Tongue (tissue), 2 donors: ENCODE measurements around the gene SCFD1. TPM values are rescaled to one million over a fixed set of nuclear protein-coding genes. Genes with fewer than 3 reads are reported as not detected.
"Not testable (repeated sequence)": the region's sequence is repeated elsewhere in the genome, so short reads cannot be mapped to it uniquely, and the experiment has no call there.

Experiments
- DNase-seq: peaks from one replicate; pipeline ENCODE4 v3.0.0-alpha.2; 2015
- total RNA-seq: library from RNA; depleted of rRNA; stranded (reverse); fragments of >200 nt; gene quantifications from one replicate; pipeline ENCODE4 v1.2.3, GENCODE V29; 2014

SCFD1 gene, protein sequence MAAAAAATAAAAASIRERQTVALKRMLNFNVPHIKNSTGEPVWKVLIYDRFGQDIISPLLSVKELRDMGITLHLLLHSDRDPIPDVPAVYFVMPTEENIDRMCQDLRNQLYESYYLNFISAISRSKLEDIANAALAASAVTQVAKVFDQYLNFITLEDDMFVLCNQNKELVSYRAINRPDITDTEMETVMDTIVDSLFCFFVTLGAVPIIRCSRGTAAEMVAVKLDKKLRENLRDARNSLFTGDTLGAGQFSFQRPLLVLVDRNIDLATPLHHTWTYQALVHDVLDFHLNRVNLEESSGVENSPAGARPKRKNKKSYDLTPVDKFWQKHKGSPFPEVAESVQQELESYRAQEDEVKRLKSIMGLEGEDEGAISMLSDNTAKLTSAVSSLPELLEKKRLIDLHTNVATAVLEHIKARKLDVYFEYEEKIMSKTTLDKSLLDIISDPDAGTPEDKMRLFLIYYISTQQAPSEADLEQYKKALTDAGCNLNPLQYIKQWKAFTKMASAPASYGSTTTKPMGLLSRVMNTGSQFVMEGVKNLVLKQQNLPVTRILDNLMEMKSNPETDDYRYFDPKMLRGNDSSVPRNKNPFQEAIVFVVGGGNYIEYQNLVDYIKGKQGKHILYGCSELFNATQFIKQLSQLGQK
- 129 TPM for total RNA-seq

DNA sequence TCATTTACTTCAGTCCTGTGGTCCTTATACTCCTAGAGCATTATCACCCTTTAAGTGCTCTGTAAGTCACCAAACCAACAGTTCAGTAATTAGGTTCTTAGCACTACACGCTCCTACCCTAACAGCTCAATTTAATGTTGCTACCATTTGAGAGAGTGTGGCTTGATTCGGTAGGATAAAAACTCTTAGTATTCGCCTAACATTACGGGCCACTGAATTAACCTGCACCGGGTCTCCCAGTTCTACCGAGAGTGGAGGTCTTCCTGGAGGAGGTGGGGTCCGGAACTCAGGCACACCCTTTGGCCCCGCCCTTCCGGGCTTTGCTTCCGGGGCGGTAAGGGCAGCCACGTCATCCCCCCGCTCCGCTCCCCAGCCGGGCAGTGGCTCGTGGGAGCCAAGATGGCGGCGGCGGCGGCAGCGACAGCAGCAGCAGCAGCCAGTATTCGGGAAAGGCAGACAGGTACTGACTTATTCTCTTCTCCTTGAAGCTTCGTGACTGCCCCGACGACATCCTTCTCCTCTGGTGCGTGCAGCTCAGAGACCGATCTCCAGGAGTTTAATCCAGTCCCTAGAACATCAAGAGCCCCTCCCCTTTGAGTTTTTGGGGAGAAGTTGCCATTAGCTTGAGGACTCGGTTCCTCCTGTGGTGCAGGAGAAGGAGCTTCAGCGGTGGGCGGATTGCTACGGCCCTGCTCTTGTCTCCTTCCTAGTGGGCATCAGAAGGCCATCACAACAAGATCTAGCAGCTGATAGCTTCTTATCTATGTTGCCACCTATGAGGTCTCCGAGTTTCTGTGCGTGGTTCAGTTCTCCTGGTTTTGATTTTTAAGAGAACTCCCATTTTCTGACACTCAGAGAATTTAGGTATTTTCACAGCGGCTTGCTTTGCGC is at the start of gene SCFD1:
TSS of gene SCFD1 (plus strand) at position 380 of the 891 bp plus-strand sequence. CDS start at position 400, 20 bp downstream.
- DNase-seq: peak; percentile 98

DNA sequence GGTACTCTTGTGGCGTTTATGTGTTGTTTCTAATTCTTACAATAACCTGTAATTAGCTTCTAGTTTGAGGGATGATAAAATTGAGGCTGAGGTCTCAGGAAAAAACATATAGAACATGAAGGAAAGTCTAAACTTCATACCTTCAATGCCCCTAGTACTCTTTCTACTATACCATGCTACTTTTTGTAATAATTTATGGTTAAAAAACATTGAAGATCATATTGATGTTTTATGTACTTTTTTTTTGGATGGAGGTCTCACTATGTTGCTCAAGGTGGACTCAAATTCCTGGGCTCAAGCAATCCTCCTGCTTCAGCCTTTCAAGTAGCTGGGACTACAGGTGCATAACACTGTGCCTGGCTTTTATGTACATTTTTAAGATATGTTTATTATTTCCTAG is 49.3 kb upstream of the SCFD1 start:
- no peak for DNase-seq

DNA sequence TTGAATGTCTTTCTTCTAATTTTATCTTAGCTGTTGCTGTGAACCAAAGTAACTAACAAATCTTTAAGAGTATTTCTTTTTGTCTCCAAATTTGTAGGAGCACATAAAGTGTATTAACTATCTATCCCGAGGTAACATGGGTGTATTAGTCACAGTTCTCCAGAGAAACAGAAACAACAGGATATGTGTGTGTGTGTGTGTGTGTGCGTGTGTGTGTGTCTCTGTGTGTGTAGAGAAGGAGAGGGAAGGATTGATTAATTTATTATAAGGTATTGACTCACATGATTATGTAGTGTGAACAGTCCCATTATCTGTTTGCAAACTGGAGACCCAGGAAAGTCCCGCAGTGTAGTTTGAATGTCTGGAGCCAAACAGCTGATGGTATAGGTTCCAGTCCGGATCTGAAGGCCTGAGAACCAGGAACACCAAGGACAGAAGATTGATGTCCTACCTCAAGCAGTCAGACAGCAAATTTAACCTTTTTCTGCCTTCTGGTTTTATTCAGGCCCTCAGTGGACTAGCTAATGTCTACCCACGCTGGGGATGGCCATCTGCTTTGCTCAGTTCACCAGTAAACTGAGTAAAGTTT is 48.8 kb upstream of the SCFD1 start:
- DNase-seq: no peak

DNA sequence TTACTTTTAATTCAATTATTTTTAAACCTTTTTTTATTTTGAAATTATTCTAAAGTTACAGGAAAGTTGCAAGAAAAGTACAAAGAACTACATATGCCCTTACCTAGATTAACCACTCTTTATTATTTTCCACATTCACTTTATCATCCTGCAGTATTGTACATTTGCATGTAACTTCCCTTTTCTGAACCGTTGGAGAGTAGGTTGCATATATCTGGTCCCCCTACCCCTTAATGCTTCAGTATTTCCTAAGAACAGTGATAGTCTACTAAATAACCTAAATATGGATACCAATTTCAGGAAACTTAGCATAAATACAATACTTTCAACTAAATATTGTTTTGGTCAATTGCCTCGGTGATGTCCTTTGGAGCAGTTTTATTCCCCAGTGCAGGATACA is 48.2 kb upstream of the SCFD1 start:
- no peak for DNase-seq

DNA sequence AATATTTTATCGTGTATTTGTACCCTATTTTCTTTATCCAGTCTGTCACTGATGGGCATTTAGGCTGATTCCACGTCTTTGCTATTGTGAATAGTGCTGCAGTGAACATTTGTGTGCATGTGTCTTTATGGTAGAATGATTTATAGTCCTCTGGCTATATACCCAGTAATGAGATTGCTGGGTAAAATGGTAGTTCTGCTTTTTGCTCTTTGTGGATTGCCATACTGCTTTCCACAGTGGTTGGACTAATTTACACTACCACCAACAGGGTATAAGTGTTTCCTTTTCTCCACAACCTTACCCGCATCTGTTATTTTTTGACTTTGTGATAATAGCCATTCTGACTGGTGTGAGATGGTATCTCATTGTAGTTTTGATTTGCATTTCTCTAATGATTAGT is 47.3 kb upstream of the SCFD1 start:
- not testable (repeated sequence) for DNase-seq

DNA sequence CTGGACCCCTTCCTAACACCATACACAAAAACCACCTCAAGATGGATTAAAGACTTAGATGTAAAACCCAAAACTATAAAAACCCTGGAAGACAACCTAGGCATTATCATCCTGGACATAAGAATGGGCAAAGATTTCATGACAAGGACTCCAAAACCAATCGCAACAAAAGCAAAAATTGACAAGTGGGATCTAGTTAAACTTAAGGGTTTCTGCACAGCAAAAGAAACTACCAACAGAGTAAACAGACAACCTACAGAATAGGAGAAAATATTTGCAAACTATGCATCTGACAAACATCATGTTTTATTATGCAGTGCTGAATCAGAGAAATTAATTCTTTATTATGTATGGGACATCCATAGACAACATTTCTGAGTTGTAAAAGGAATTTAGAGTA is 45.8 kb upstream of the SCFD1 start:
- not testable (repeated sequence) for DNase-seq

DNA sequence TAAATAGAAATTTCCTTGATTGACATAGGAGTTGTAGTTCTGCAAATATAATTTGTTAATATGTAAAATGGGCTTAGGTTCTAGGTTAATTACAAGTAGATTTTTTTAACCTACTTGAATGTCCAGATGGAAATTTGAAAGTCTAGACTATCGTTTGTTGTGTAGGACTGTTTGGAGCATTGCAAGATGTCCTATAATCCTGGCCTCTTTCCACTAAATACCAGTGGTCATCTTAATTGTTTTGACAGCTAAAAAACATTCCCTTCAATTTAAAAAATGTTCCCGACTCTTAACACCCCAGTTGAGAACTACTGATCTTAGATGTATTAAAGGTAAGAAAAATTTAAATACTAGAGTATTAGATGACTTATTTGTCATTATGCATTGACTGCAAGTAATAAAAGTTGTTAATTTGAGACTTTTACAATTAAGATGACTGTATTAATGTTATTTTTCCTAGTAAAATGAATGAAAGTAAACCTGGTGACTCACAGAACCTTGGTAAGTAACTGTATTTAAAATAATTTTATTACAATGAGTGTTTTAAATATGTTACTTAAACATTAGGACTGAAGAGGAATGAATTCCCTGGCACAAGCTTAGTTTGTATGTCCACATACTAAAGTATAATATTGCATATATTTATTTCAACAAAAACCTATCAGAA is 41.4 kb upstream of the SCFD1 start:
- DNase-seq: no peak

DNA sequence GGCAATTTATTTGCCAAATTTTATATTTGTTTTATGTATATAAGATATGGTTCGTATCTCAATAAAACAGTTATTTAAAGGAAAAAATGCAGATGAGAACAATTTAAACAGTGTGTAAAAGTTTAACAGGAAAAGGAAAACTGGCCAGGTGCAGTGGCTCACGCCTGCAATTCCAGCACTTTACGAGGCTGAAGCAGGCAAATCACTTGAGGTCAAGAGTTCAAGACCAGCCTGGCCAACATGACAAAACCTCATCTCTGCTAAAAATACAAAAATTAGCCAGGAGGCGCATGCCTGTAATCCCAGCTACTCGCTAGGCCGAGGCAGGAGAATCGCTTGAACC is 40.9 kb upstream of the SCFD1 start:
- DNase-seq: no peak

DNA sequence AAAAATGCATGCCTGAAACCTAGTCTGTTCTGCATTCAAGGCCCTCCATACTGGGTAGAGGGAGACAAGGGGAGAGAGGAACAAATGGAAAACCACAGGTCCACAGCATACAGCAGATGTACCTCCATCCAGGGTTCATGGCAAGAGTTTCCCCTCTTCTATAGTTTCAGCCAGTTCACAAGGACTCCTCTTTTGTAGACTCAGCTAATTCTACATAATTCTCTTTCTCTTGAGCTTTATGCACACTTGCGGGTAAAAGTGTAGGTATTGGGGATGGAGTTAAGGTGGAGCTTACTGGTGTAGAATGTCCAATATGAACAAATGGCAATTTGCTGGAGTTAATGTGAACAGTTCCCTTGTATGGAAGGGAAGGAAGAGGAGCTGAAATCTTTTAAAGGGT is 39.7 kb upstream of the SCFD1 start:
- no peak for DNase-seq

DNA sequence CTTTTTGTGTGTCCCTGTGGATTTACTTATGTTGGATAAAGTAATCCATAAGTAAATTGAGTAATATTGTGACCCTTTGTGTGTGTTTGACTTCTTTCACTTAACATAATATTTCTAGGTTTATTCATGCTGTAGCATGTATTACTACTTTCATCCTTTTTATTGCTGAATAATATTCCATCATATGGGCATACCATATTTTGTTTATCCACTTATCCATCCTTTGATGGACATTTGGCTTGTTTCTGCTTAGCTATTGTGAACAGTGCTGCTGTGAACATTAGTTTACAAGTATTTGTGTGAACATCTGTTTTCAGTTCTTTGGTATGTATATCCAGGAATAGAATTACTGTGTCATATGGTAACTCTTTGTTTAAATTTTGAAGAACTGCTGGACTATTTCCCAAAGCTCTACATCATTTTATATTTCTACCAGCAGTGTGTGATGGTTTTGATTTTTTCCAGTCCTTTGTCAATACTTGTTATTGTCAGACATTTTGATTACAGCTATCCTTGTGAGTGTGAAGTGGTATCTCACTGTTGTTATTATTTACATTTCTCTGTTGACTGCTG is 38.0 kb upstream of the SCFD1 start:
- DNase-seq: no peak

DNA sequence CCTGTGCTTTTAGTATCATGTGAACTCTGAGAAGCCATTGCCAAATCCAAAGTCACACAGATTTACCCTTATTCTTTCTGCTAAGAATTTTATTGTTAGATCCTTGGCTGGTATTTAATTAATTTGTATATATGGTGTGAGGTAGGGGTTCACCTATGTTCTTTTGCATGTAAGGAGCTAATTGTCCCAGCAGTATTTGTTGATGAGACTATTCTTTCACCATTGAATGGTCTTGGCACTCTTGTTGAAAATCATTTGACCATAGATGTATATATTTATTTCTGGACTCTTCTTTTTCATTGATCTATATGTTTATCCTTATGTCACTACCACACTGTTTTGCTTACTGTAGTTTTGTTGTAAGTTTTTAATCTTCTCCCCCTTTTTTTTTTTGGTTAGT is 36.9 kb upstream of the SCFD1 start:
- DNase-seq: no peak

DNA sequence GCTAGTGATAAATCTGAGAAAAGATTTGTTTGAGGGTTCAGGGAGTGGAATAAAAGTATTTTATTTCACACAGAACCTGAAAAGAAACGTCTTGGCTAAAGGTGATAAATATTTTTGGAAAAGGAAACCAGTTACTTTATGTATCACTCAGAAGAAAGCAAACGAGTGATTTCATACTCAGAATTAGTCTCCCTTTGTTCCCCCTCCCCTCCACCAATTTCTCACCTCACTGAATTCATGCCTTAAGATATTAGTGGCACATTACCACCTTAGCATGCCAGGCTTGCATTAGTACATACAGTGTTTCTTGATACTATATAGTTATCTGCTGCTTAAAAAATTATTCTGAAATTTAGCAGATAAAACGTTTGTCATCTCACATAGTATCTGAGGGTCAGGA is 35.0 kb upstream of the SCFD1 start:
- DNase-seq: no peak

DNA sequence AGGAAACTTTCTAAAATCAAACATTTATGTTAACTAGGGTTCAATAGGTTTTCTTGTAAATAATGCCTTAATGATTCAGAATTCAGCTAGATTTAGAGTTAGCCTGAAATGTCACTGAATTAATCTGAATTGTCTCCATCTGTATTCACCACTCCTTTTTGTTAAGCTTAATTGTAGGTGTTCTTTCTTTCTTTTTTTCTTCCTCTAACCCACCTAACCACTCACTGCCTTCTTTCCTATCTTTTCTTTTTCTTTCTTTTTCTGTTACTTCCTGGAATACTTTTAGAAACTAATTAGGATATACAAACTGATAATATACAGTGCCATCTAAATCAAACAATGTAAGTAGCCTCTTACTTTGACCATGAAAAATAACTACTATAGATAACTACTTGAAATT is 33.2 kb upstream of the SCFD1 start:
- no peak for DNase-seq

DNA sequence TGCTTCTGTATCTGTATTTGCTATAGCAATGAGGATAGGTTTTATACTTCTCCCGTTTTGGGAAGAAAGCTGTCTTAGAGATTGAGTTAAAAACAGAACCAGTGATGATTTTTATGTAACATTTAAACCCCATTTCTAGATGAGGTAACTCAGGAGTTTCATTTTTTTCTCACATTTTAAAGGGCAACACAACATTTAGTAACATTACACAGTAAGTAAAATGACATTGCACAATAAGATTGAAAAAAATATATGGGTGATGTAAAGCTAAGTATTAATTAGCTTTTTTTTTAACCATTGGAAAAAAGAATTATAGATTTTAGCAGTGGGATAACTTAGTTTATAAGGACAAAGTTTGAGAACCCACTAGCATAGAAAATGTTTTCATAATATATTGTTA is 25.2 kb upstream of the SCFD1 start:
- DNase-seq: no peak

DNA sequence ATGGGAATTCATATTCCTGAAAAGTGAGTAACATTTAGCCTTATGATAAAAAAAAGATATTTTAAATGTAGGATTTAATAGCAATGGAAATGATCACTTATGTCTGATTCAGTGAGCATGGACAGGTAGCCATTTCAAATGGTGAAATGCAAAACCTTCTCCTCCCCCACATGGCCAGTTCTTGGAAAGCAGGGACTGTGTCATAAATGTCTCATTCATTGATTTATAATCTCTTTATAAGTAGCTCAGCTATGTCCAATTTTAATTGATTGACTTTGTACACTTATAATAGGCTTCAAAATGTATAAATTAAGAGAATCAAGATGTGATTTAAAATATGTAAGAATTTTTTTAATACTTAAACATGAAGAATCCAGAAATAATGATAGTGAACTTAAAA is 24.6 kb upstream of the SCFD1 start:
- no peak for DNase-seq

DNA sequence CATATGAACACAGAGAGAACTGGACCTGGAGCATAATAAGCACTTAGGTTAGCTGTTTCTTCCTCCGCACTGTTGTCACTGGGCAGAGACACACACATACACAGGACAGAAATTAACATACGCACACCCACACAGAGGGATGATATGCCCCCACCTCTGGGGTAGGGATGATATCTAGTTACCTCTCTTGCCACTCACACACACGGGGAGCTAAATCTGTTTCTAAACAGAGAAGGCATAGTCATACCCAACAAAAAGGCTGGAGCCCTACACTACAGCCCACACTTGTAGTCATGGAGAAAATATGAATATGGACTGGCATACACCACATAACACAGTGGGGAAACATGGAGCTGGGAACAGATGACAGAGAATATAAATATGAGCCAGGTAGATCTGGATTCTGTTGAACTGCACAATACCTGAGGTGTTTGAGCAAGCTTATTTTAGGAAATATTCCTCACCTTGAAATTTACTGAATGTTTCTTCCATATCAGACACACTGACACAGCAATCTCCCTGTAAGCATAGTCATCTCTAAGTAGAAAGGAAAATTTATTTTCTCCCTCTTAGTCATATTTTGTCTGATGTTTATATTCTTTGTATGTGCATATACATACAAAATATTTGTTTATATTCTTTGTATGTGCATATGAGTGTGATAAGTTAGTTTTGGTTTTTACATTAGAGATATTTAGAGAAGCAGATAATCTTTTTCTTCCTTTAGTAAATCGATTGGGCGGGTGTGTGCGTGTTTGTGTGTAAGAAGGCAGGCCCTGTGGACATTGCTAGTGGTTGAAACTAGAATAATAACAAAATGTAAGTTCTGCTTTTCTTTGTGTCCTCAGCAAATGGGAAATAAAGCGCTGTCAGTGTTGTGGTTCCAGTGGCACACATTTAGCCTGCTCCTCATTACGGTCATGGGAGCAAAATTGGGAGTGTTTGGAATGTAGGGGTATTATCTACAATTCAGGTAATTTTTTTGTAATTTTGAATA is 20.9 kb upstream of the SCFD1 start:
- DNase-seq: peak; percentile 27

DNA sequence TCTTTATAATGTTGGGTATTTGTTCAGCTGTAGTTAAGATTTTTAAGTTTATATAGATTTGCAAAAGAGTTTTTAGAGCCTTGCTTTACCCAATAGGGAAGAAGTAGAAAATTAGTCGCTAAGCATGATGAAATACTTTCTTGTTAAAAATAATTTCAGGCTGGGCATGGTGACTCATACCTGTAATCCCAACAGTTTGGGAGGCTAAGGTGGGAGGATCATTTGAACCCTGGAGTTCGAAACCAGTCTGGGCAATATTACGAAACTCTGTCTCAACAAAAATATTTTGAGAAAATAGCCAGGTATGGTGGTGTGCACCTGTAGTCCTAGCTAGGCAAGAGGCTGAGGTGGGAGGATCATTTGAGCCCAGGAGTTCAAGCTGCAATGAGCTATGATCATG is 18.7 kb upstream of the SCFD1 start:
- DNase-seq: no peak

DNA sequence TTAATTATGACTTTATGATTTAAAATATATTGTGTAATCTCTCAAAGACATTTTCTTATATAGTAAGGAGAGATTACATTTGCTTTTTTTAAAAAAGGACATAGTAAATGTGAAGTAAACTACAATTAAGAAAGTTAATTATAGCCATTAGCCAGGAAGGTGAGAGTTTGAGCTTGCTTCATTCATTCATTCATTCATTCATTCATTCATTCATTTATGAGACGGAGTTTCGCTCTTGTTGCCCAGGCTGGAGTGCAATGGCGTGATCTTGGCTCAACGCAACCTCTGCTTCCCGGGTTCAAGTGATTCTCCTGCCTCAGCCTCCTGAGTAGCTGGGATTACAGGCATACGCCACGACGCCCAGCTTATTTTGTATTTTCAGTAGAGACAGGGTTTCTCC is 17.4 kb upstream of the SCFD1 start:
- DNase-seq: not testable (repeated sequence)

DNA sequence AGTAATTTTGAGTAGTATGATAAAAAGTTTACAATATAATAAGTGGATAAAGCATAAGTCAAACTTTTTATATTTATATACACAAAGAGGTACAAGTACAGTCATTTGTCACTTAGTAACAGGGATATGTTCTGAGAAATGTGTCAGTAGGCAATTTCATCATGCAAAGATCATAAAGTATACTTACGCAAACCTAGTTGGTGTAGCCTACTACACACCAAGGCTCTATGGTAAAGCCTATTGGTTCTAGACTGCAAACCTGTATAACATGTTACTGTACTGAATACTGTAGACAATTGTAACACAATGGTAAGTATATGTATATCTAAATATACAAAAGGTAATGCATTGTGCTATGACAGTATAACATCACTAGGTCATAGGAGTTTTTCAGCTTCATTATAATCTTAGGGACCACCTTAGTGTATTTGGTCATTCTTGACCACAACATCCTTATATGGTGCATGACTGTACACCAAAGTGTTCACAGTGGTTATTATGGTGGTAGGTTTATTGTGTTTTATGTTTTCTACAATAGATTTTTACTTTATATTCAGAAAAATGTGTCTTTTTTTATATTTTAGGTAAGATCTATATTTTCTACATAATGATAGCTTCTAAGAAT is 14.9 kb upstream of the SCFD1 start:
- no peak for DNase-seq

DNA sequence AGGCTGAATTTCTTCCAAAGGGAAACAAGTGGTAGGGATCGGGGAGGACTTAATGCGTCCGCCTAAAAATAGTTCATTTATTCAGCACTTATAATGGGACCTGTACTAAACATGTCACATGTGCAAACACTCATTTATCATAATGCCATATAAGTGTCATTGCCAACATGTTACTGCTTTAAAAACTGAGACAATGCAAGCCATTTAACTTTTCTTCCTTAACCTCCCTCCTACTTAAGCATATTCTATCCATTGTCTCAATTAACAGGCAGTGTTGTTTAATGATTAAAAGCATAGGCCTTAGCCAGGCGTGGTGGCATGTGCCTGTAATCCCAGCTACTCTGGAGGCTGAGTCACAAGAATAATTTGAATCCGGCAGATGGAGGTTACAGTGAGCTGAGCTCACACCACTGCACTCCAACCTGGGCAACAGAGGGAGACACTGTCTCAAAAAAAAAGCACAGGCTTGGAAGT is 13.5 kb upstream of the SCFD1 start:
- peak; percentile 17 for DNase-seq
